Fibroblast of gingiva (primary cell): ENCODE results near the gene FAM120C.

ENCODE experiments used
- DNase-seq: peaks from one replicate; pipeline ENCODE4 v3.0.0-alpha.2; 2011; ENCODE audit warnings: low read depth

The FAM120C gene

GRCh38 chrX:54182864-54183613, at the start of gene FAM120C:
FAM120C (minus strand) TSS chrX:54183254; CDS start chrX:54183198, 56 bp downstream.
- peak; percentile 72 for DNase-seq

GRCh38 chrX:54230435-54231148, 47.5 kb upstream of the FAM120C start:
- peak; percentile 2 for DNase-seq

GRCh38 chrX:54223581-54223980, 40.5 kb upstream of the FAM120C start:
- DNase-seq: no peak

- DNase-seq: no peak
These were observed 30.5 kb upstream of the FAM120C start for GRCh38 chrX:54213603-54214002.

GRCh38 chrX:54208531-54208930, 25.5 kb upstream of the FAM120C start:
- no peak for DNase-seq

- no peak for DNase-seq
These were observed 15.2 kb upstream of the FAM120C start for GRCh38 chrX:54198262-54198661.

- no peak for DNase-seq
These were observed 12.0 kb upstream of the FAM120C start for GRCh38 chrX:54194982-54195588.

- DNase-seq: no peak
These were observed 10.2 kb upstream of the FAM120C start for GRCh38 chrX:54193085-54193821.

GRCh38 chrX:54184474-54184873, 1.4 kb upstream of the FAM120C start:
- DNase-seq: no peak

- DNase-seq: peak; percentile 17
These were observed 725 bp downstream of the FAM120C start for GRCh38 chrX:54182194-54182863.

GRCh38 chrX:54181202-54181953, 1.7 kb downstream of the FAM120C start:
- DNase-seq: peak; percentile 37

- DNase-seq: no peak
These were observed 2.7 kb downstream of the FAM120C start for GRCh38 chrX:54180403-54180802.

- DNase-seq: peak; percentile 82
These were observed 4.7 kb downstream of the FAM120C start for GRCh38 chrX:54178100-54178940.

GRCh38 chrX:54177306-54177705, 5.7 kb downstream of the FAM120C start:
- no peak for DNase-seq

GRCh38 chrX:54173791-54174190, 9.3 kb downstream of the FAM120C start:
- no peak for DNase-seq

- DNase-seq: no peak
These were observed 10.6 kb downstream of the FAM120C start for GRCh38 chrX:54172455-54172854.

- peak; percentile 81 for DNase-seq
These were observed 11.4 kb downstream of the FAM120C start for GRCh38 chrX:54171527-54172250.

GRCh38 chrX:54171091-54171490, 12.0 kb downstream of the FAM120C start:
- no peak for DNase-seq

GRCh38 chrX:54166915-54167314, 16.1 kb downstream of the FAM120C start:
- peak; percentile 24 for DNase-seq
